Gastroesophageal sphincter (tissue), 4 donors: ENCODE results near the gene SLC22A2. TPM values are rescaled to one million over a fixed set of nuclear protein-coding genes. Genes with fewer than 3 reads are reported as not detected.

Experiments
- ATAC-seq: fragments of 150-250 bp; one replicate; pipeline ENCODE4 v1.9.1; 2016; ENCODE audit warnings: mild to moderate bottlenecking, moderate library complexity
- H3K27ac ChIP-seq, 4 donors: fragments of 200-600 bp; sonication (generic) in 3 of 4; 1 replicate in 3 of 4; 2 replicates in 1 of 4; pipeline ENCODE4 v1.5.1; 2016 to 2019
- H3K27me3 ChIP-seq: fragments of 200-600 bp; sonication (generic); one replicate; pipeline ENCODE4 v1.5.1; 2019
- H3K36me3 ChIP-seq, 2 donors: fragments of 200-600 bp; sonication (generic); one replicate each; pipeline ENCODE4 v1.5.1; 2019; ENCODE audit warnings: control low read depth in 1 of 2
- H3K4me1 ChIP-seq, 3 donors: fragments of 200-600 bp; sonication (generic); 1 replicate in 2 of 3; 2 replicates in 1 of 3; pipeline ENCODE4 v1.5.1; 2016 to 2019; ENCODE audit warnings: control low read depth in 2 of 3
- H3K4me3 ChIP-seq, 2 donors: fragments of 200-600 bp; sonication (generic); one replicate each; pipeline ENCODE4 v1.5.1; 2019; ENCODE audit warnings: mild to moderate bottlenecking in 1 of 2, moderate library complexity in 1 of 2
- H3K9me3 ChIP-seq, 3 donors: fragments of 200-600 bp; sonication (generic); one replicate each; pipeline ENCODE4 v1.5.1; 2017 to 2019; ENCODE audit warnings: control low read depth in 2 of 3
- EP300 ChIP-seq: sonication (generic); formaldehyde crosslinking; IDR thresholded peaks from one replicate; pipeline ENCODE4 v1.6.1; 2017; ENCODE audit warnings: antibody characterized with exemption, mild to moderate bottlenecking
- POLR2A ChIP-seq, 2 donors: fragments of 450-650 bp; IDR thresholded peaks; one replicate each; pipeline ENCODE4 v1.6.1; 2017; ENCODE audit warnings: antibody characterized with exemption in 2 of 2, mild to moderate bottlenecking in 2 of 2, moderate library complexity in 1 of 2
- POLR2AphosphoS5 ChIP-seq: sonication (generic); formaldehyde crosslinking; IDR thresholded peaks from one replicate; pipeline ENCODE4 v1.6.1; 2017; ENCODE audit warnings: antibody characterized with exemption
- WGBS, 2 donors: methylation state at CpG; one replicate each; pipeline ENCODE4 v1.1.5; 2018; ENCODE audit warnings: low coverage in 1 of 2; 5-methylcytosine and 5-hydroxymethylcytosine counted together
- total RNA-seq, 4 donors: library from RNA; depleted of rRNA; stranded (reverse); fragments of >200 nt; gene quantifications; one replicate each; pipeline ENCODE4 v1.1.0, GENCODE V29; 2016
- TF ChIP-seq, protein P1 (sequence below), 4 experiments: fragments of 200-600 bp in 2 of 4; fragments of 450-650 bp in 2 of 4; sonication (generic) in 1 of 4; IDR thresholded peaks; one replicate each; pipeline ENCODE4 v1.5.1; 2017 to 2019; ENCODE audit warnings: antibody characterized with exemption in 4 of 4, mild to moderate bottlenecking in 2 of 4, moderate library complexity in 2 of 4

Gene SLC22A2
- total RNA-seq, 4 donors from 2014 or later: 0.47 TPM; not detected in 3

DNA sequence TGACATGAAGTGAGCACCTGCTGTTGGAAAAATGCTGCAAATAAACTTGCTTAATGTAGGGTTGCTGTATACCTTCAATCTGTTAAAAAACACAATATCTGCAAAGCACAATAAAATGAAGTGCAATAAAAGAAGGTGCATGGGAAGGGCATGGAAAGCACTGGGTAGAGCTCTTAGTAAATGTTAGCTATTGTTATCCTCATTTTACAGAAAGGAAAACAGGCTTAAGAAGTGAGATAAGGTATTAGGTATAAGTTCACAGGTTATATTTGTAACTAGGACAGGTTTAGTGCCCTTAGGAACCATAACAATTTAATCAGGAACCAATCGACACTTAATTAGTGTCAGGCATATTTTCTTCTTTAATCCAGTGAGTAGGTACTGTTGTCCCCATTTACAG lies 36.7 kb downstream of the SLC22A2 start:
- no peak overlapping the region for H3K27ac ChIP-seq
- H3K4me3 ChIP-seq: no peak overlapping the region
- 92 to 100% methylated on average over 1 of the region's 1 CpG for WGBS, 2 donors
- no peaks in the 10 kb centered on the region for H3K9me3 ChIP-seq
- TF ChIP-seq POLR2A (IDR thresholded peaks at IDR 0.05) (no peak), EP300 (no peak), POLR2AphosphoS5 (no peak)
- TF ChIP-seq, protein P1, sequence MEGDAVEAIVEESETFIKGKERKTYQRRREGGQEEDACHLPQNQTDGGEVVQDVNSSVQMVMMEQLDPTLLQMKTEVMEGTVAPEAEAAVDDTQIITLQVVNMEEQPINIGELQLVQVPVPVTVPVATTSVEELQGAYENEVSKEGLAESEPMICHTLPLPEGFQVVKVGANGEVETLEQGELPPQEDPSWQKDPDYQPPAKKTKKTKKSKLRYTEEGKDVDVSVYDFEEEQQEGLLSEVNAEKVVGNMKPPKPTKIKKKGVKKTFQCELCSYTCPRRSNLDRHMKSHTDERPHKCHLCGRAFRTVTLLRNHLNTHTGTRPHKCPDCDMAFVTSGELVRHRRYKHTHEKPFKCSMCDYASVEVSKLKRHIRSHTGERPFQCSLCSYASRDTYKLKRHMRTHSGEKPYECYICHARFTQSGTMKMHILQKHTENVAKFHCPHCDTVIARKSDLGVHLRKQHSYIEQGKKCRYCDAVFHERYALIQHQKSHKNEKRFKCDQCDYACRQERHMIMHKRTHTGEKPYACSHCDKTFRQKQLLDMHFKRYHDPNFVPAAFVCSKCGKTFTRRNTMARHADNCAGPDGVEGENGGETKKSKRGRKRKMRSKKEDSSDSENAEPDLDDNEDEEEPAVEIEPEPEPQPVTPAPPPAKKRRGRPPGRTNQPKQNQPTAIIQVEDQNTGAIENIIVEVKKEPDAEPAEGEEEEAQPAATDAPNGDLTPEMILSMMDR (IDR thresholded peaks at IDR 0.05): no peak
- H3K27me3 ChIP-seq: no peaks in the 10 kb centered on the region
- no peaks in the 10 kb centered on the region for H3K4me1 ChIP-seq
- no peaks in the 10 kb centered on the region for H3K36me3 ChIP-seq
- no peak for ATAC-seq

DNA sequence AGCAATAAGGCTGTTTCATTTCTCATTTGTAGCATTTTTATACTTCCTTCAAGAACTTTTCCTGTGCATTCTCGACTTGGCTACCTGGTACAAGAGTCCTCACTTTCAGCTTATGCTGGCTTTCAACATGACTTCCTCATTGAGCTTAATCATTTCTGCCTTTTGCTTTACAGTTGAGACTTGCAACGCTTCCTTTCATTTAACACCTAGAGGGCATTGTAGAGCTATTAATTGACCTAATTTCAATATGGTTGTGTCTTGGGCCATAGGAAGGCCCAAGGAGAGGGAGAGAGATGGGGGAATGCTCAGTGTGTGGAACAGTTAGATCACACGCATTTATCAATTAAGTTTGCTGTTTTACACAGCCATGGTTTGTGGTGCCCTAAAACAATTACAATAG lies 37.2 kb downstream of the SLC22A2 start:
- Histone ChIP-seq H3K36me3 (no peaks in the 10 kb centered on the region), H3K27ac (no peak overlapping the region), H3K9me3 (no peaks in the 10 kb centered on the region), H3K4me3 (no peak overlapping the region), H3K4me1 (no peaks in the 10 kb centered on the region), H3K27me3 (no peaks in the 10 kb centered on the region)
- ATAC-seq: no peak
- WGBS, 2 donors: 26 to 30% methylated on average over 3 of the region's 3 CpGs
- TF ChIP-seq POLR2A (IDR thresholded peaks at IDR 0.05) (no peak), EP300 (no peak), POLR2AphosphoS5 (no peak)
- TF ChIP-seq, protein P1 (IDR thresholded peaks at IDR 0.05): no peak

DNA sequence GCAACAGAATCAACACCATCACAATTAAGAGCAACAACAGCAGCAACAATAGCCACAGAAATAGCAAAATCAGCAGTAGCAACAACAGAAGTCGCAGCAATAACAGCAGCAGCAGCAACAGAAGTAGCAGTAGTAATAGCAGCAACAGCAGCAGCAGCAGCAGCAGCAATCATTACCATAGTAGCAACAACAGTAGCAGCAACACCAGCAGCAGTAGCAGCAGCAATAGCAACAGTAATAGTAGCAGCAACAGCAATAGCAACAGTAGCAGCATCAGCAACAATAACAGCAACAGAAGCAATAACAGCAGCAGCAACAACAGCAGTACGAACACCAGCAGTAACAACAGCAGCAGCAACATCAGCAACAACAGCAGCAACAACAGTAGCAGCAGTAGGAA lies 39.8 kb downstream of the SLC22A2 start:
- TF ChIP-seq, protein P1 (IDR thresholded peaks at IDR 0.05): no peak
- TF ChIP-seq EP300 (no peak), POLR2A (IDR thresholded peaks at IDR 0.05) (no peak), POLR2AphosphoS5 (no peak)

DNA sequence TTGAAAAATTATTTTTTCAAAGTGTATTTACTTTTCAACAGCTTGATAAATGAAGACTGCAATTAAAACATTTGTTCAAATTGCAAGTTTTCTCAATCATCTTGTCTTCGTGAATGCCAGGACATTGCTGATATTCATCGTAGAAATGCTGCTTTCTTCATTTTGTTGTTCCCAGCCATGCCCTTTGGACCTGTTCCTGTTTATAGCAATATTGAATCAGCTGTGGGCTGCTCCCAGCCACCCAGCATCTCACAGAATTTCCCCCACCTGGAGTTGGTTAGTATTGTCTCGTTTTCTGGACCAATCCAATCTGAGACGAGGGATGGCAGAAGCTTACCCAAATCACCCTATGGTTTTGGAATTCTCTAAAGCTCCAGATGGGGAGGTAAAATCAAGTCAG lies 40.8 kb downstream of the SLC22A2 start:
- TF ChIP-seq EP300: no peak
- TF ChIP-seq POLR2AphosphoS5: no peak
- TF ChIP-seq POLR2A (IDR thresholded peaks at IDR 0.05): no peak
- TF ChIP-seq, protein P1 (IDR thresholded peaks at IDR 0.05): no peak
- no peaks in the 10 kb centered on the region for H3K9me3 ChIP-seq
- no peak overlapping the region for H3K27ac ChIP-seq
- 75 to 76% methylated on average over 2 of the region's 4 CpGs for WGBS, 2 donors
- no peak overlapping the region for H3K4me3 ChIP-seq
- H3K27me3 ChIP-seq: no peaks in the 10 kb centered on the region
- no peaks in the 10 kb centered on the region for H3K4me1 ChIP-seq
- ATAC-seq: no peak
- H3K36me3 ChIP-seq: no peaks in the 10 kb centered on the region

More for the DNA sequence above, 39.8 kb downstream of the SLC22A2 start:
- Histone ChIP-seq H3K4me3 (no peak overlapping the region), H3K4me1 (no peaks in the 10 kb centered on the region), H3K36me3 (no peaks in the 10 kb centered on the region), H3K27ac (no peak overlapping the region), H3K9me3 (no peaks in the 10 kb centered on the region), H3K27me3 (no peaks in the 10 kb centered on the region)
- no peak for ATAC-seq
- WGBS, 2 donors: 67 to 100% methylated on average over 1 to 2 of the region's 2 CpGs

DNA sequence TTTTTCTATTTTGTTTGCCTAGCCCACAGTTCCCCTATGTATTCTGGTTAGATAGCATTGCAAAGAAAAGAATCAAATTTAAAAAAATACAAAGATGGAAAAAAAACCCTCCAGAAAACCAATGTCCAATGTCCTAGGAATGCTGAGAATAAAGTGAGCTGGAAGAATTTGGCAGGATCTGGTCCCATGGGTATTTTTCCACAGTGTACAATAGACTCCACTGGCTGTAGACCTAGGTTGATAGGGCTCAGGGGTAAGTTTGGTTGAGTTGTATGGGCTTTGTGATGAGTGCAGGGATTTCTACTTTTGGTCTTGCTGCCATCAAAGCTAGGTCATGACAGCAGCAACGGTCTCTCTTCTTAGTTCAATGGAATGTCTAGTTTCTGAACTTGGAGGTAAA lies 41.5 kb downstream of the SLC22A2 start:
- H3K27ac ChIP-seq: no peak overlapping the region
- no peak for ATAC-seq
- H3K4me1 ChIP-seq: no peaks in the 10 kb centered on the region
- no peaks in the 10 kb centered on the region for H3K27me3 ChIP-seq
- no peak overlapping the region for H3K4me3 ChIP-seq
- TF ChIP-seq POLR2AphosphoS5 (no peak), POLR2A (IDR thresholded peaks at IDR 0.05) (no peak), EP300 (no peak)
- TF ChIP-seq, protein P1 (IDR thresholded peaks at IDR 0.05): no peak
- H3K36me3 ChIP-seq: no peaks in the 10 kb centered on the region
- WGBS, 2 donors: 57 to 75% methylated on average over 1 of the region's 1 CpG
- no peaks in the 10 kb centered on the region for H3K9me3 ChIP-seq
